Colon (tissue), 2 donors: ENCODE data around the gene ELMO1.

Experiments
- FAIRE-seq: peaks from 2 replicates; lab custom pipeline; 2012; peaks lifted over from hg19 to GRCh38; lab: Jason Lieb, UNC
- donor health status: control.
- donor health status: control.

ELMO1 gene

GRCh38 chr7:36906956-36907635 lies 541.6 kb downstream of the ELMO1 start:
- FAIRE-seq: no peak

- no peak for FAIRE-seq
Measured at GRCh38 chr7:36906448-36906847, 542.2 kb downstream of the ELMO1 start.

GRCh38 chr7:36905841-36906240 lies 542.8 kb downstream of the ELMO1 start:
- no peak for FAIRE-seq

GRCh38 chr7:36904802-36905201 lies 543.9 kb downstream of the ELMO1 start:
- FAIRE-seq: no peak

GRCh38 chr7:36904101-36904500 lies 544.6 kb downstream of the ELMO1 start:
- no peak for FAIRE-seq

GRCh38 chr7:36900988-36901710 lies 547.5 kb downstream of the ELMO1 start:
- FAIRE-seq: no peak

GRCh38 chr7:36898186-36898585 lies 550.5 kb downstream of the ELMO1 start:
- FAIRE-seq: no peak

- no peak for FAIRE-seq
Measured at GRCh38 chr7:36896956-36897590, 551.6 kb downstream of the ELMO1 start.

- no peak for FAIRE-seq
Measured at GRCh38 chr7:36896418-36896817, 552.2 kb downstream of the ELMO1 start.

GRCh38 chr7:36895192-36895591 lies 553.5 kb downstream of the ELMO1 start:
- no peak for FAIRE-seq

- no peak for FAIRE-seq
Measured at GRCh38 chr7:36894190-36894589, 554.5 kb downstream of the ELMO1 start.

- FAIRE-seq: no peak
Measured at GRCh38 chr7:36889182-36889581, 559.5 kb downstream of the ELMO1 start.

GRCh38 chr7:36887969-36888368 lies 560.7 kb downstream of the ELMO1 start:
- FAIRE-seq: no peak

- FAIRE-seq: no peak
Measured at GRCh38 chr7:36887233-36887632, 561.4 kb downstream of the ELMO1 start.

- no peak for FAIRE-seq
Measured at GRCh38 chr7:36884910-36885309, 563.8 kb downstream of the ELMO1 start.

- no peak for FAIRE-seq
Measured at GRCh38 chr7:36884351-36884750, 564.3 kb downstream of the ELMO1 start.

- no peak for FAIRE-seq
Measured at GRCh38 chr7:36881233-36881874, 567.3 kb downstream of the ELMO1 start.

- FAIRE-seq: no peak
Measured at GRCh38 chr7:36880108-36880507, 568.6 kb downstream of the ELMO1 start.

GRCh38 chr7:36879021-36879420 lies 569.6 kb downstream of the ELMO1 start:
- FAIRE-seq: no peak

- FAIRE-seq: no peak
Measured at GRCh38 chr7:36878288-36878687, 570.4 kb downstream of the ELMO1 start.

- FAIRE-seq: no peak
Measured at GRCh38 chr7:36875794-36876193, 572.9 kb downstream of the ELMO1 start.

GRCh38 chr7:36874041-36874440 lies 574.6 kb downstream of the ELMO1 start:
- no peak for FAIRE-seq

GRCh38 chr7:36871863-36872262 lies 576.8 kb downstream of the ELMO1 start:
- FAIRE-seq: no peak
